Endothelial cell of umbilical vein (primary cell): Measurements from ENCODE around the gene UNC5A. TPM values are rescaled to one million over a fixed set of nuclear protein-coding genes. Genes with fewer than 3 reads are reported as not detected.

Source experiments
- BruUV-seq: library from RNA; stranded (reverse); fragments of 400-500 nt; replicated peaks from 2 replicates; lab custom pipeline; 2021; lab: Mats Ljungman, UMichigan
- CTCF ChIA-PET: fragments of 300-600, 350-600 bp; sonication (Branson Sonifier 250); formaldehyde crosslinking; loops from one replicate; lab custom pipeline; 2021; ENCODE audit warnings: antibody characterized with exemption, inconsistent platforms; lab: Charles Lee
- POLR2A ChIA-PET: fragments of 300-600, 350-600 bp; sonication (Branson Sonifier 250); formaldehyde crosslinking; loops from one replicate; lab custom pipeline; 2021; ENCODE audit warnings: antibody characterized with exemption, inconsistent platforms; lab: Charles Lee
- DNase-seq: peaks from one replicate; pipeline ENCODE4 v3.0.0-alpha.2; 2011; ENCODE audit warnings: low read depth, low spot score
- FAIRE-seq: peaks from 2 replicates; lab custom pipeline; 2011; peaks lifted over from hg19 to GRCh38; lab: Jason Lieb, UNC
- H2AFZ ChIP-seq: 2 replicates; pipeline ENCODE4 v1.6.0; 2012; ENCODE audit warnings: low read depth, low read length, control low read depth, inconsistent platforms
- H3K27ac ChIP-seq: 2 replicates; pipeline ENCODE4 v1.5.1; 2011; ENCODE audit warnings: low read depth, mild to moderate bottlenecking, control low read depth, low read length, moderate library complexity; ENCODE audit not compliant: insufficient read depth
- H3K27me3 ChIP-seq, 2 experiments: 2 replicates each; pipeline versions ENCODE4 v1.6.0 to v1.6.1; 2011; ENCODE audit warnings: low read length in 2 of 2, mixed read lengths in 1 of 2; ENCODE audit not compliant: control insufficient read depth in 2 of 2, insufficient read depth in 2 of 2
- H3K36me3 ChIP-seq, 2 experiments: 2 replicates in 1 of 2; 3 replicates in 1 of 2; pipeline ENCODE4 v1.5.1; 2011; ENCODE audit warnings: low read length in 2 of 2, mild to moderate bottlenecking in 1 of 2, moderate library complexity in 1 of 2; ENCODE audit not compliant: control insufficient read depth in 2 of 2, insufficient read depth in 2 of 2; ENCODE audit errors: extremely low read depth in 1 of 2
- H3K4me1 ChIP-seq: 3 replicates; pipeline ENCODE4 v1.5.1; 2011; ENCODE audit warnings: mild to moderate bottlenecking, low read length; ENCODE audit not compliant: control insufficient read depth, insufficient read depth; ENCODE audit errors: extremely low read depth
- H3K4me2 ChIP-seq: 2 replicates; pipeline ENCODE4 v1.6.1; 2011; ENCODE audit warnings: low read length, control low read depth, mixed read lengths; ENCODE audit not compliant: insufficient read depth
- H3K4me3 ChIP-seq, 3 experiments: fragments of 200-600 bp in 1 of 3; sonication (generic), shearing (Covaris generic) in 1 of 3; replicated peaks in 1 of 3; 2 replicates each; pipeline ENCODE4 v1.5.1; 2011 to 2016; ENCODE audit warnings: control low read depth in 3 of 3, low read length in 3 of 3, mild to moderate bottlenecking in 2 of 3, inconsistent platforms in 1 of 3, low read depth in 1 of 3, moderate library complexity in 1 of 3; ENCODE audit not compliant: insufficient read depth in 1 of 3
- H3K79me2 ChIP-seq: 2 replicates; pipeline ENCODE4 v1.6.0; 2012; ENCODE audit warnings: low read length, inconsistent platforms; ENCODE audit not compliant: control insufficient read depth, insufficient read depth
- H3K9ac ChIP-seq: replicated peaks from 2 replicates; pipeline ENCODE3; 2011; ENCODE audit warnings: low read length, control low read depth; ENCODE audit not compliant: insufficient read depth; ENCODE audit errors: extremely low read depth
- H3K9me1 ChIP-seq: replicated peaks from 3 replicates; pipeline ENCODE4 v1.6.0; 2011; ENCODE audit warnings: mild to moderate bottlenecking, low read length; ENCODE audit not compliant: control insufficient read depth, insufficient read depth; ENCODE audit errors: extremely low read depth
- H3K9me3 ChIP-seq: replicated peaks from 2 replicates; pipeline ENCODE4 v1.5.1; 2012; ENCODE audit warnings: low read length, inconsistent platforms; ENCODE audit not compliant: control insufficient read depth, insufficient read depth
- H4K20me1 ChIP-seq: replicated peaks from 2 replicates; pipeline ENCODE3; 2011; ENCODE audit warnings: mild to moderate bottlenecking, low read length; ENCODE audit not compliant: control insufficient read depth, insufficient read depth; ENCODE audit errors: extremely low read depth
- CTCF ChIP-seq, 2 donors: IDR thresholded peaks; 1 replicate in 1 of 2; 2 replicates in 1 of 2; pipeline ENCODE4 v1.5.1; 2011; ENCODE audit warnings: low read length in 2 of 2, mild to moderate bottlenecking in 2 of 2, moderate library complexity in 2 of 2, control low read depth in 1 of 2, inconsistent platforms in 1 of 2, low read depth in 1 of 2; ENCODE audit not compliant: insufficient read depth in 1 of 2; ENCODE audit errors: extremely low read depth in 1 of 2
- EZH2 ChIP-seq: IDR thresholded peaks from 2 replicates; pipeline ENCODE4 v1.6.1; 2012; ENCODE audit warnings: borderline replicate concordance, low read depth, mild to moderate bottlenecking, moderate library complexity, low read length, inconsistent platforms; ENCODE audit not compliant: severe bottlenecking
- GATA2 ChIP-seq: IDR thresholded peaks from 2 replicates; pipeline ENCODE4 v1.7.0; 2011; ENCODE audit warnings: low read depth, mild to moderate bottlenecking, moderate library complexity, mixed read lengths, low read length; ENCODE audit not compliant: insufficient read length, insufficient read depth
- MYC ChIP-seq: IDR thresholded peaks from one replicate; pipeline ENCODE4 v1.6.1; 2011; ENCODE audit warnings: mild to moderate bottlenecking, low read depth, low read length
- dilution Hi-C: fragments of 300-500 bp; cut with MboI; formaldehyde crosslinking; loops from one replicate; pipeline ENCODE4 v1.15.0; 2019; ENCODE audit warnings: low sequenced_read_pairs; ENCODE audit not compliant: extremely low pct_ligation_motif_present
- intact Hi-C: fragments of 100-400 bp; cut with micrococcal nuclease; formaldehyde crosslinking; loops from one replicate; pipeline ENCODE4 v1.10.0; 2022
- polyA plus RNA-seq, 4 experiments: library from polyadenylated mRNA; depleted of rRNA in 3 of 4; stranded (reverse) in 3 of 4; unstranded in 1 of 4; fragments of >200 nt; gene quantifications; 2 replicates each; pipeline versions ENCODE4 v1.2.1 to v1.2.3, GENCODE V29; 2011 to 2012; ENCODE audit warnings: missing spikeins in 1 of 4
- total RNA-seq: library from RNA; stranded (reverse); gene quantifications from 2 replicates; pipeline ENCODE4 v1.2.3, GENCODE V29; 2021

The UNC5A gene
- total and polyA plus RNA-seq, 2 donors (not counting 3 experiments of a cell fraction or from before 2014, with no cell fraction given) = 0.08 to 0.22 TPM

DNA sequence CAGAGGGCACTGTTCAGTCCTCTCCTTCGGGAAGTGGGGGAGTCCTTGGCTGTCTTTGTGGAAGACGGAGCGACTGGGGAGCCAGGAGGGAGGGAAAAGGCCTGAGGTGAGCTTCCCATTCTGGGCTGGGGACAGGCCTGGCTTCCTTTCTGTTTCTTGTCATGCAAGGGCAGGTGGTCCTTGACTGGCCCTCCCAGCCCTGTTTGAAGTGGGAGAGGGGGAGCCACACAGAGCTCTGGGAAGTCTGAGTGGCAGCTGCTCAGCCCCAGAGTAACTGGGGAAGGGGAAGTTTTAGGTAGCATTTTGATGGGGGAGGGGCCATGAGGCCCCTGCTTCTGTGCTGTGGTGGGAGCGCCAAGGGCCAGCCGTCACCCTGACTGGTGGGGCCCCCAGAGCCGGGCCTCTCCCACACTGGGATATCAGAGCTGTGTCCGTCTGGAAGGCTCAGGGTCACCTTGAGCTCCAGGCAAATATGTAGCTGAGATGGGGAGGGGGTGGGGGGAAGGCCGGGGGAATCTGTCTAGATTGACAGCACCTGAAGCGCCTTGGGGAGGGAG, 6.5 kb downstream of the UNC5A start:
- Histone ChIP-seq H3K36me3 (no peaks in the 10 kb centered on the region), H3K27ac (no peak overlapping the region), H3K4me1 (no peaks in the 10 kb centered on the region), H2AFZ (no peak overlapping the region), H3K9me1 (no peaks in the 10 kb centered on the region), H3K27me3 (peaks cover 21 to 26% of the 10 kb centered on the region in 2 experiments), H3K79me2 (no peaks in the 10 kb centered on the region), H3K4me3 (no peak overlapping the region), H3K9ac (no peak overlapping the region), H3K9me3 (no peaks in the 10 kb centered on the region), H3K4me2 (no peak overlapping the region), H4K20me1 (no peaks in the 10 kb centered on the region)
- DNase-seq (no peak), FAIRE-seq (no peak)
- ChIA-PET CTCF (interaction anchor here (1.0 to 6.3 kb wide), 3 partner anchors 33 to 156 kb away, joined by 3 to 40 read pairs (median 4); no protein-coding TSS in a partner anchor), POLR2A (no interaction called here)
- dilution Hi-C loops (no loop called here), intact Hi-C loops (loop anchor here (1.0 kb wide), 1 partner anchor 157 kb away; no protein-coding TSS in a partner anchor)
- no peak for TF ChIP-seq MYC
- peak; percentile 7 for TF ChIP-seq EZH2
- TF ChIP-seq GATA2 = no peak
- no peak for TF ChIP-seq CTCF (IDR thresholded peaks at IDR 0.05; ENCODE audit: extremely low read depth in 1 of 2, insufficient read depth in 1 of 2, low read depth in 1 of 2, low read length in 2 of 2)
- BruUV-seq = no TSS peak
